ENCODE results near the gene LHX3. TPM values are rescaled to one million over a fixed set of nuclear protein-coding genes. Genes with fewer than 3 reads are reported as not detected.

Gene LHX3
- total RNA-seq, 2 donors from 2014 or later, result 0.16 TPM; not detected in 1

DNA sequence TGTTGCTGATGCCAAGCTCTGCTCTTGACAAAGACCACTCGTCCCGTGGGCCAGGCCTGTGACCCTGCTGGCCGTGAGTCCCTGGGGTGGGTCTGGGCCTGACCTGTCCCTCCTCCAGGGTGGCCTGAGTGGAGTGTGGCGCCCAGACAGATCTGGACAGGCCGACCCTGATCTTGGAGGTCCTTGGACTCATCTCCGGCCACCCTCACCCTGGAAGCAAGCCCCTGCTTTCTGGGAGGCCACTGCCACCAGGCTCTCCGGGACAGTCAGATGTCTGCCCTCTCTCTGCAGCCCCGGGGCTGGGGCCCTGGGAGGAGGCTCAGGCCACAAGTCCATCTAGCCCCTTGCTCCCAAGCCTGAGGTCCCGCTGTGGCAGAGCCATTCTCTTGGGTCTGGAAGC is 55.1 kb downstream of the LHX3 start:
- TF ChIP-seq, protein P1, sequence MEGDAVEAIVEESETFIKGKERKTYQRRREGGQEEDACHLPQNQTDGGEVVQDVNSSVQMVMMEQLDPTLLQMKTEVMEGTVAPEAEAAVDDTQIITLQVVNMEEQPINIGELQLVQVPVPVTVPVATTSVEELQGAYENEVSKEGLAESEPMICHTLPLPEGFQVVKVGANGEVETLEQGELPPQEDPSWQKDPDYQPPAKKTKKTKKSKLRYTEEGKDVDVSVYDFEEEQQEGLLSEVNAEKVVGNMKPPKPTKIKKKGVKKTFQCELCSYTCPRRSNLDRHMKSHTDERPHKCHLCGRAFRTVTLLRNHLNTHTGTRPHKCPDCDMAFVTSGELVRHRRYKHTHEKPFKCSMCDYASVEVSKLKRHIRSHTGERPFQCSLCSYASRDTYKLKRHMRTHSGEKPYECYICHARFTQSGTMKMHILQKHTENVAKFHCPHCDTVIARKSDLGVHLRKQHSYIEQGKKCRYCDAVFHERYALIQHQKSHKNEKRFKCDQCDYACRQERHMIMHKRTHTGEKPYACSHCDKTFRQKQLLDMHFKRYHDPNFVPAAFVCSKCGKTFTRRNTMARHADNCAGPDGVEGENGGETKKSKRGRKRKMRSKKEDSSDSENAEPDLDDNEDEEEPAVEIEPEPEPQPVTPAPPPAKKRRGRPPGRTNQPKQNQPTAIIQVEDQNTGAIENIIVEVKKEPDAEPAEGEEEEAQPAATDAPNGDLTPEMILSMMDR (IDR thresholded peaks at IDR 0.05), result no peak
- H3K4me1 ChIP-seq, result no peaks in the 10 kb centered on the region
- DNase-seq (ENCODE audit: low spot score), result no peak
- no peak overlapping the region for H3K27ac ChIP-seq
- no peaks in the 10 kb centered on the region for H3K27me3 ChIP-seq
- H3K4me3 ChIP-seq, result no peak overlapping the region
- H3K36me3 ChIP-seq, result no peaks in the 10 kb centered on the region
- no peaks in the 10 kb centered on the region for H3K9me3 ChIP-seq

GRCh38 chr9:136149337-136149736 is 55.6 kb downstream of the LHX3 start:
- H3K36me3 ChIP-seq, result no peaks in the 10 kb centered on the region

DNA sequence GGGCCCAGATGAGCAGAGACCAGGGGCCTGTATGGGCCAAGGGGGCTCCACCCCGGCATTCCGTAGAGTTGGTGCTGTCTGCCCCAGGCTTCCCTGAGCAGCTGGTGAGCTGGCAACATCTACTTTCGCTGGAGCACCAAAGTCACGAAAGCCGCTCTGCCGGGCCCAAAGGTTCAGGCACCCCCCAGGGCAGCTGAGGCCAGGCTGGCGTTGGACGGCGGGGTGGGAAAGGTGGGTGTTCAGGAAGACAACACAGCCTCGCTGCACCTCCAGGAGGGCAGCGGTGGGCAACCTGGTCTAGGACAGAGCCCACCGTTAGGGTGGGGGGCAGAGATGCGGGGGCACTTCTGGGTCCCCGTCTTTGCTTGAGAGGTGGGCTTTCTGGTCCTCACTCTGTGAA is 56.2 kb downstream of the LHX3 start:
- Histone ChIP-seq H3K27me3 (no peaks in the 10 kb centered on the region), H3K36me3 (no peaks in the 10 kb centered on the region), H3K27ac (no peak overlapping the region), H3K4me1 (no peaks in the 10 kb centered on the region), H3K9me3 (no peaks in the 10 kb centered on the region), H3K4me3 (no peak overlapping the region)
- TF ChIP-seq, protein P1 (IDR thresholded peaks at IDR 0.05), result no peak
- no peak for DNase-seq (ENCODE audit: low spot score)

More at GRCh38 chr9:136149337-136149736, 55.6 kb downstream of the LHX3 start:
- Histone ChIP-seq H3K27me3 (no peaks in the 10 kb centered on the region), H3K4me1 (no peaks in the 10 kb centered on the region), H3K9me3 (no peaks in the 10 kb centered on the region), H3K4me3 (no peak overlapping the region), H3K27ac (no peak overlapping the region)
- DNase-seq (ENCODE audit: low spot score), result no peak
- TF ChIP-seq, protein P1 (IDR thresholded peaks at IDR 0.05), result no peak

DNA sequence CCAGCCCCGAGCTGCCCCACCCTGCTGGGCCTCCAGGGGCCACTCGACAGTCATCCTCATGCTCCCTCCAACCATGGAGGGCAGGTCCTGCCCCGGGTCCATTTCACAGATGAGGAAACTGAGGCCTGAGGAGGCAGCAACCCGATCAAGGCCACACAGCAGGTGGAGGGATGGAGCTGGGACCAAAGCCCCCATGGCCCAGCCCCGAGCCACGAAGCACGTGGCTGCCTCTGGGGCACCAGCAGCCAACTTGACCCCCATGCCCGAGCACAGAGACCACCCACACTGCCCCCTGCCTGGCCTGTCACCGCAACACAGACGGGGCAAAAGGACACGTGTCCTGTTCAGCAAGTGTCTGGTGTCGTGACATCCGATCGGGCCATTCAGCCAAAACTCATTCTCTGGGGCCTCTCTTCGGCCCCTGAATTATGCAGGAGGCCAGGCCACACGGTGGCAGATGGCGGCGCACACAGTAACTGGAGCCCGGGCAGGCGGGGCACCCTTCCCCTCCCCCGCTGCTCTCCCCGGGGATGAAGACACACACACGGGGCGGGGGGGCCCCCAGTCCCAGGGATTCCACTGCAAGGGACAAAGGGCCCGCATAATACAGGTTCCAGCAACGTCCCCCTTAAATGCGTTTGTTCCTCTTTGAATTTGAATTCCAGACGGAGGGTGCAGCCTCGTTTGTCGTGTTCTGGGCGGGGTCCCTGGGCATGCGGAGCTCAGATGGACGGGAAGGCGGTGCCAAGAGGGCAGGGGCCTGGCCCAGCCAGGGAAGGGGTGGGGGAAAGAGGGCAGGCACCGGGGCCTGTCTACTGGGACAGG is 56.8 kb downstream of the LHX3 start:
- Histone ChIP-seq H3K27me3 (no peaks in the 10 kb centered on the region), H3K36me3 (no peaks in the 10 kb centered on the region), H3K9me3 (no peaks in the 10 kb centered on the region), H3K4me1 (no peaks in the 10 kb centered on the region), H3K27ac (no peak overlapping the region), H3K4me3 (no peak overlapping the region)
- TF ChIP-seq, protein P1 (IDR thresholded peaks at IDR 0.05), result no peak
- no peak for DNase-seq (ENCODE audit: low spot score)

GRCh38 chr9:136147038-136147889 is 57.7 kb downstream of the LHX3 start:
- Histone ChIP-seq H3K9me3 (no peaks in the 10 kb centered on the region), H3K4me3 (no peak overlapping the region), H3K27ac (no peak overlapping the region), H3K27me3 (no peaks in the 10 kb centered on the region), H3K4me1 (no peaks in the 10 kb centered on the region), H3K36me3 (no peaks in the 10 kb centered on the region)
- DNase-seq (ENCODE audit: low spot score), result no peak
- TF ChIP-seq, protein P1 (IDR thresholded peaks at IDR 0.05), result no peak

Other genes with a start within 250 kb of the LHX3 start
- 10 to 100 TPM; 58.6 to 76.9 TPM for gene UBAC1, start 243.8 kb downstream of the LHX3 start, total RNA-seq
- 10 to 100 TPM; 49.1 to 55.5 TPM for gene NACC2, start 109.8 kb downstream of the LHX3 start, total RNA-seq
- gene TMEM250, start 86.3 kb downstream of the LHX3 start, total RNA-seq, result 10 to 100 TPM; 20.3 to 29.3 TPM
- gene QSOX2, start 40.7 kb upstream of the LHX3 start, total RNA-seq, result 1 to 10 TPM; 3.2 to 6.3 TPM
- gene CCDC187, start 99.0 kb upstream of the LHX3 start, total RNA-seq, result not detected
- 10 to 100 TPM; 39.4 to 44.5 TPM for gene GPSM1, start 122.4 kb upstream of the LHX3 start, total RNA-seq
- 10 to 100 TPM; 15.4 to 36.6 TPM for gene DNLZ, start 158.6 kb upstream of the LHX3 start, total RNA-seq
- gene CARD9, start 168.5 kb upstream of the LHX3 start, total RNA-seq, result 1 to 10 TPM in 1 of 2 donors, under 1 TPM in 1; 0.15 to 1.1 TPM
- gene SNAPC4, start 195.0 kb upstream of the LHX3 start, total RNA-seq, result 1 to 10 TPM; 2.5 to 4.4 TPM
- gene ENTR1, start 205.5 kb upstream of the LHX3 start, total RNA-seq, result 10 to 100 TPM; 10.3 to 17.6 TPM
- gene PMPCA, start 205.5 kb upstream of the LHX3 start, total RNA-seq, result 10 to 100 TPM; 40.8 to 47.4 TPM
- 1 to 10 TPM; 6.4 to 9.1 TPM for gene INPP5E, start 234.7 kb upstream of the LHX3 start, total RNA-seq

All from right atrium auricular region (tissue), 2 donors.